SK-N-SH (cell line): ENCODE measurements around the gene PTPN18. TPM values are rescaled to one million over a fixed set of nuclear protein-coding genes. Genes with fewer than 3 reads are reported as not detected.

ENCODE experiments used
- CTCF ChIA-PET: fragments of 300-600, 350-600 bp; formaldehyde crosslinking; extraction: SDS; loops from one replicate; lab custom pipeline; 2021; lab: Yijun Ruan, JAX
- POLR2A ChIA-PET: fragments of 350-600 bp; sonication (Branson Sonifier 250); formaldehyde crosslinking; extraction: SDS; loops from one replicate; lab custom pipeline; 2020; ENCODE audit warnings: antibody characterized with exemption, inconsistent platforms; lab: Yijun Ruan, JAX
- DNase-seq: peaks from one replicate; pipeline ENCODE4 v3.0.0; 2012
- H2AFZ ChIP-seq: fragments of 200-600 bp; sonication (generic); 2 replicates; pipeline ENCODE4 v1.8.1; 2016; ENCODE audit warnings: antibody characterized with exemption, mild to moderate bottlenecking, low read depth
- H3F3A ChIP-seq: fragments of 200-600 bp; sonication (generic); replicated peaks from 2 replicates; pipeline ENCODE3; 2016; ENCODE audit warnings: antibody characterized with exemption, mild to moderate bottlenecking; ENCODE audit not compliant: insufficient read depth
- H3K27ac ChIP-seq, 2 experiments: fragments of 200-500 bp in 1 of 2; fragments of 200-600 bp in 1 of 2; sonication (Bioruptor generic) in 1 of 2; sonication (generic), shearing (Covaris generic) in 1 of 2; 2 replicates each; pipeline versions ENCODE4 v1.5.1 to v1.6.1; 2014 to 2016; ENCODE audit warnings: low read depth in 2 of 2, inconsistent platforms in 1 of 2, low read length in 1 of 2, mild to moderate bottlenecking in 1 of 2, mixed read lengths in 1 of 2
- H3K27me3 ChIP-seq: fragments of 200-600 bp; sonication (generic), shearing (Covaris generic); 2 replicates; pipeline ENCODE4 v1.6.1; 2016; ENCODE audit warnings: mixed run types; ENCODE audit not compliant: insufficient read depth
- H3K36me3 ChIP-seq, 2 experiments: fragments of 200-500 bp in 1 of 2; fragments of 200-600 bp in 1 of 2; sonication (Bioruptor generic) in 1 of 2; sonication (generic) in 1 of 2; replicated peaks in 1 of 2; 2 replicates each; pipeline versions ENCODE3 to v1.5.1; 2014 to 2016; ENCODE audit warnings: low read length in 1 of 2, mild to moderate bottlenecking in 1 of 2; ENCODE audit not compliant: insufficient read depth in 2 of 2, control insufficient read depth in 1 of 2
- H3K4me1 ChIP-seq, 2 experiments: fragments of 200-500 bp in 1 of 2; fragments of 200-600 bp in 1 of 2; sonication (Bioruptor generic) in 1 of 2; sonication (generic), shearing (Covaris generic) in 1 of 2; 2 replicates each; pipeline versions ENCODE4 v1.5.1 to v1.6.1; 2014 to 2016; ENCODE audit warnings: low read depth in 1 of 2, low read length in 1 of 2, mixed run types in 1 of 2; ENCODE audit not compliant: insufficient read depth in 2 of 2, control insufficient read depth in 1 of 2
- H3K4me2 ChIP-seq: fragments of 200-600 bp; sonication (generic), shearing (Covaris generic); 2 replicates; pipeline ENCODE4 v1.6.1; 2017; ENCODE audit warnings: mixed run types
- H3K4me3 ChIP-seq, 2 experiments: fragments of 200-500 bp in 1 of 2; fragments of 200-600 bp in 1 of 2; sonication (Bioruptor generic) in 1 of 2; sonication (generic), shearing (Covaris generic) in 1 of 2; 2 replicates each; pipeline versions ENCODE4 v1.5.1 to v1.8.1; 2014 to 2016; ENCODE audit warnings: low read depth in 2 of 2, inconsistent platforms in 1 of 2, low read length in 1 of 2, mild to moderate bottlenecking in 1 of 2, mixed read lengths in 1 of 2, moderate library complexity in 1 of 2
- H3K79me2 ChIP-seq: fragments of 200-600 bp; sonication (generic); 2 replicates; pipeline ENCODE4 v1.8.1; 2017; ENCODE audit warnings: mild to moderate bottlenecking; ENCODE audit not compliant: insufficient read depth
- H3K9ac ChIP-seq: fragments of 200-600 bp; sonication (generic); 2 replicates; pipeline ENCODE4 v1.6.1; 2017; ENCODE audit warnings: mixed run types
- H3K9me2 ChIP-seq: fragments of 200-600 bp; sonication (generic); 2 replicates; pipeline ENCODE4 v1.6.1; 2017; ENCODE audit warnings: mixed run types
- H3K9me3 ChIP-seq: fragments of 200-600 bp; sonication (generic); 2 replicates; pipeline ENCODE4 v1.6.1; 2017; ENCODE audit warnings: mixed run types, mild to moderate bottlenecking, moderate library complexity
- H4K20me1 ChIP-seq: fragments of 200-600 bp; sonication (generic); 2 replicates; pipeline ENCODE4 v1.6.1; 2017; ENCODE audit warnings: mild to moderate bottlenecking, mixed run types; ENCODE audit not compliant: insufficient read depth
- EP300 ChIP-seq, 2 experiments: IDR thresholded peaks; 2 replicates each; pipeline versions ENCODE4 v1.4.0 to v1.6.1; 2012; ENCODE audit warnings: borderline replicate concordance in 1 of 2, low read depth in 1 of 2, low read length in 1 of 2
- FOXJ3 ChIP-seq: sonication (generic); formaldehyde crosslinking; IDR thresholded peaks from 2 replicates; pipeline ENCODE4 v1.5.1; 2020; ENCODE audit warnings: mild to moderate bottlenecking, missing genetic modification reagents
- MEF2A ChIP-seq: IDR thresholded peaks from 2 replicates; pipeline ENCODE4 v1.4.0; 2012; ENCODE audit warnings: low read depth, borderline replicate concordance
- MXI1 ChIP-seq: IDR thresholded peaks from 2 replicates; pipeline ENCODE4 v1.6.1; 2012; ENCODE audit warnings: mild to moderate bottlenecking, low read depth, low read length, improper control_type of control experiment
- NRF1 ChIP-seq: IDR thresholded peaks from 2 replicates; pipeline ENCODE4 v1.6.1; 2012; ENCODE audit warnings: low read depth, mild to moderate bottlenecking, low read length
- RAD21 ChIP-seq: IDR thresholded peaks from 2 replicates; pipeline ENCODE4 v1.6.1; 2012; ENCODE audit warnings: mild to moderate bottlenecking, low read length
- RXRA ChIP-seq: IDR thresholded peaks from 2 replicates; pipeline ENCODE4 v1.4.0; 2012; ENCODE audit warnings: low read depth, mild to moderate bottlenecking, borderline replicate concordance
- SIN3A ChIP-seq: IDR thresholded peaks from 2 replicates; pipeline ENCODE4 v1.6.1; 2012; ENCODE audit warnings: low read depth, mild to moderate bottlenecking, low read length, moderate library complexity, borderline replicate concordance
- SMC3 ChIP-seq: IDR thresholded peaks from 2 replicates; pipeline ENCODE4 v1.6.1; 2012; ENCODE audit warnings: low read depth, low read length, improper control_type of control experiment
- TAF1 ChIP-seq: IDR thresholded peaks from 2 replicates; pipeline ENCODE4 v1.6.1; 2012; ENCODE audit warnings: low read depth, mild to moderate bottlenecking, low read length, moderate library complexity, borderline replicate concordance
- WGBS: methylation state at CpG from one replicate; pipeline ENCODE4 v1.1.6; 2017; ENCODE audit warnings: low lambda C conversion rate; 5-methylcytosine and 5-hydroxymethylcytosine counted together
- polyA plus RNA-seq, 3 experiments: library from polyadenylated mRNA; depleted of rRNA; stranded (reverse); fragments of >200 nt; gene quantifications; 2 replicates each; pipeline ENCODE4 v1.2.3, GENCODE V29; 2012
- TF ChIP-seq, protein P1 (sequence below): fragments of 150-350 bp; IDR thresholded peaks from 2 replicates; pipeline ENCODE4 v1.6.1; 2017; ENCODE audit warnings: antibody characterized with exemption, low read length, low read depth, borderline replicate concordance
- TF ChIP-seq, protein P2 (sequence below): IDR thresholded peaks from 2 replicates; pipeline ENCODE4; 2012
- TF ChIP-seq, protein P3 (sequence below): fragments of 200-600 bp; sonication (generic); IDR thresholded peaks from 2 replicates; pipeline ENCODE4 v1.6.1; 2017; ENCODE audit warnings: antibody characterized with exemption, mild to moderate bottlenecking, moderate library complexity
- TF ChIP-seq, protein P4 (sequence below): IDR thresholded peaks from 2 replicates; pipeline ENCODE4 v1.6.1; 2012; ENCODE audit warnings: mild to moderate bottlenecking, low read depth, low read length, moderate library complexity
- TF ChIP-seq, protein P5 (sequence below): fragments of 150-350 bp; IDR thresholded peaks from 2 replicates; pipeline ENCODE4 v1.6.1; 2016; ENCODE audit warnings: mild to moderate bottlenecking, low read depth, low read length

PTPN18 gene
- polyA plus RNA-seq, 1 of the 3 experiments (the other 2 are of a cell fraction), result 30.4 TPM

DNA sequence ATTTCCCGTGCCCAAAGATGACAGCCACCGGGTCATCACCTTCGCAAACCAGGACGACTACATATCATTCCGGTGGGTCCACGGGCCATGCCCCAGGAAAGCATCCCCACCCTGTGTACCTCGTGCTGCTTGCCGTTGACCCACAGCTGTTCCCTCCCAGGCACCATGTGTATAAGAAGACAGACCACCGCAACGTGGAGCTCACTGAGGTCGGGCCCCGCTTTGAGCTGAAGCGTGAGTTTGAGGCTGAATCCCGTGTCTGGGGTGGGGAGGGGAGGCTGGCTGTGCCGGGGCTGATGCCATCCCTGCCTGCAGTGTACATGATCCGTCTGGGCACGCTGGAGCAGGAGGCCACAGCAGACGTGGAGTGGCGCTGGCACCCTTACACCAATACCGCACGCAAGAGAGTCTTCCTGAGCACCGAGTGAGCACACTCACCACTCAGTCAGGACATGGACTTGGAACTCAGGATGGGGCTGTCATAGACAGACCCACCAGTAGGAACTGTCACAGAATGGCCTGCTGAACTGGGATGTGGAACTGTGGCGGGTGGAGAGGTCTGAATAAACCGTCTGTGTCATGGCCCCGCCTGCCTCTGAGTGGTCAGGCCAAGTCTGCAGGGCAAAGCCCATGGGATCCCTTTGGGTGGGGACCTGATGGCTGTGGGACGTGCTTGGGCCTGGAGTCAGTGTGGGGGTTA is 9.7 kb upstream of the PTPN18 start (continued):
- TF ChIP-seq, protein P1, sequence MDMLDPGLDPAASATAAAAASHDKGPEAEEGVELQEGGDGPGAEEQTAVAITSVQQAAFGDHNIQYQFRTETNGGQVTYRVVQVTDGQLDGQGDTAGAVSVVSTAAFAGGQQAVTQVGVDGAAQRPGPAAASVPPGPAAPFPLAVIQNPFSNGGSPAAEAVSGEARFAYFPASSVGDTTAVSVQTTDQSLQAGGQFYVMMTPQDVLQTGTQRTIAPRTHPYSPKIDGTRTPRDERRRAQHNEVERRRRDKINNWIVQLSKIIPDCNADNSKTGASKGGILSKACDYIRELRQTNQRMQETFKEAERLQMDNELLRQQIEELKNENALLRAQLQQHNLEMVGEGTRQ, result no peak
- TF ChIP-seq RAD21 (no peak), SMC3 (no peak), FOXJ3 (CRISPR knock-in tag) (no peak), SIN3A (no peak)

DNA sequence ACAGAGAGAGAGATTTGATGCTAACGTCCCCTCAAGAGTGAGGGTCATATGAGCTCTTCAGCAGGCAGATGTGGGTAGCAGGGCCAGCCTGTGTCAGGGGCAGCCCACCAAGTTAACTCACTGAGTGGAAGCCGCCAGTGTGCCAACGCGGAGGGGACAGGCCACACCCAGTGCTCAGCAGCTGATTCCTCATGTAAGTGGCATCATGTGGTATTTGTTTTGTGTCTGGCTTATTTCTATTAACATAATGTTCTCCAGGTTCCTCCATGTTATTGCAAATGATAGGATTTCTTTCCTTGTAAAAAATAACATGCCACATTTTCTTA is 9.2 kb upstream of the PTPN18 start:
- Histone ChIP-seq H3K4me3 (no peak overlapping the region), H2AFZ (no peak overlapping the region), H3K27me3 (no peaks in the 10 kb centered on the region), H3K4me1 (peaks cover 4 to 5% of the 10 kb centered on the region in 2 experiments; a peak in 1 of 4 replicates), H3F3A (peaks cover 7% of the 10 kb centered on the region), H4K20me1 (peaks cover 9% of the 10 kb centered on the region; the same call in 1 of the 2 replicates), H3K9me2 (no peaks in the 10 kb centered on the region), H3K4me2 (no peak overlapping the region), H3K36me3 (peaks cover 27 to 48% of the 10 kb centered on the region in 2 experiments), H3K27ac (no peak overlapping the region), H3K9me3 (no peaks in the 10 kb centered on the region), H3K9ac (no peak overlapping the region), H3K79me2 (peaks cover 20% of the 10 kb centered on the region)
- ChIA-PET CTCF (interaction anchor here (1.3 kb wide), 1 partner anchor 9 kb away, joined by 4 read pairs; the partner anchor contains the start of gene PTPN18), POLR2A (interaction anchor here (1.3 kb wide), 1 partner anchor 9 kb away, joined by 4 read pairs; no protein-coding TSS in a partner anchor)
- no peak for DNase-seq
- TF ChIP-seq, protein P1, result no peak
- TF ChIP-seq RXRA (no peak), NRF1 (no peak), MEF2A (no peak), MXI1 (no peak), SIN3A (no peak), EP300 (IDR thresholded peaks at IDR 0.05; ENCODE audit: borderline replicate concordance in 1 of 2, low read depth in 1 of 2, low read length in 1 of 2) (no peak), RAD21 (no peak), TAF1 (no peak)
- TF ChIP-seq, protein P2, sequence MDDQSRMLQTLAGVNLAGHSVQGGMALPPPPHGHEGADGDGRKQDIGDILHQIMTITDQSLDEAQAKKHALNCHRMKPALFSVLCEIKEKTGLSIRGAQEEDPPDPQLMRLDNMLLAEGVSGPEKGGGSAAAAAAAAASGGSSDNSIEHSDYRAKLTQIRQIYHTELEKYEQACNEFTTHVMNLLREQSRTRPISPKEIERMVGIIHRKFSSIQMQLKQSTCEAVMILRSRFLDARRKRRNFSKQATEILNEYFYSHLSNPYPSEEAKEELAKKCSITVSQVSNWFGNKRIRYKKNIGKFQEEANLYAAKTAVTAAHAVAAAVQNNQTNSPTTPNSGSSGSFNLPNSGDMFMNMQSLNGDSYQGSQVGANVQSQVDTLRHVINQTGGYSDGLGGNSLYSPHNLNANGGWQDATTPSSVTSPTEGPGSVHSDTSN, result no peak
- TF ChIP-seq, protein P3, sequence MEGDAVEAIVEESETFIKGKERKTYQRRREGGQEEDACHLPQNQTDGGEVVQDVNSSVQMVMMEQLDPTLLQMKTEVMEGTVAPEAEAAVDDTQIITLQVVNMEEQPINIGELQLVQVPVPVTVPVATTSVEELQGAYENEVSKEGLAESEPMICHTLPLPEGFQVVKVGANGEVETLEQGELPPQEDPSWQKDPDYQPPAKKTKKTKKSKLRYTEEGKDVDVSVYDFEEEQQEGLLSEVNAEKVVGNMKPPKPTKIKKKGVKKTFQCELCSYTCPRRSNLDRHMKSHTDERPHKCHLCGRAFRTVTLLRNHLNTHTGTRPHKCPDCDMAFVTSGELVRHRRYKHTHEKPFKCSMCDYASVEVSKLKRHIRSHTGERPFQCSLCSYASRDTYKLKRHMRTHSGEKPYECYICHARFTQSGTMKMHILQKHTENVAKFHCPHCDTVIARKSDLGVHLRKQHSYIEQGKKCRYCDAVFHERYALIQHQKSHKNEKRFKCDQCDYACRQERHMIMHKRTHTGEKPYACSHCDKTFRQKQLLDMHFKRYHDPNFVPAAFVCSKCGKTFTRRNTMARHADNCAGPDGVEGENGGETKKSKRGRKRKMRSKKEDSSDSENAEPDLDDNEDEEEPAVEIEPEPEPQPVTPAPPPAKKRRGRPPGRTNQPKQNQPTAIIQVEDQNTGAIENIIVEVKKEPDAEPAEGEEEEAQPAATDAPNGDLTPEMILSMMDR, result no peak
- TF ChIP-seq, protein P4, sequence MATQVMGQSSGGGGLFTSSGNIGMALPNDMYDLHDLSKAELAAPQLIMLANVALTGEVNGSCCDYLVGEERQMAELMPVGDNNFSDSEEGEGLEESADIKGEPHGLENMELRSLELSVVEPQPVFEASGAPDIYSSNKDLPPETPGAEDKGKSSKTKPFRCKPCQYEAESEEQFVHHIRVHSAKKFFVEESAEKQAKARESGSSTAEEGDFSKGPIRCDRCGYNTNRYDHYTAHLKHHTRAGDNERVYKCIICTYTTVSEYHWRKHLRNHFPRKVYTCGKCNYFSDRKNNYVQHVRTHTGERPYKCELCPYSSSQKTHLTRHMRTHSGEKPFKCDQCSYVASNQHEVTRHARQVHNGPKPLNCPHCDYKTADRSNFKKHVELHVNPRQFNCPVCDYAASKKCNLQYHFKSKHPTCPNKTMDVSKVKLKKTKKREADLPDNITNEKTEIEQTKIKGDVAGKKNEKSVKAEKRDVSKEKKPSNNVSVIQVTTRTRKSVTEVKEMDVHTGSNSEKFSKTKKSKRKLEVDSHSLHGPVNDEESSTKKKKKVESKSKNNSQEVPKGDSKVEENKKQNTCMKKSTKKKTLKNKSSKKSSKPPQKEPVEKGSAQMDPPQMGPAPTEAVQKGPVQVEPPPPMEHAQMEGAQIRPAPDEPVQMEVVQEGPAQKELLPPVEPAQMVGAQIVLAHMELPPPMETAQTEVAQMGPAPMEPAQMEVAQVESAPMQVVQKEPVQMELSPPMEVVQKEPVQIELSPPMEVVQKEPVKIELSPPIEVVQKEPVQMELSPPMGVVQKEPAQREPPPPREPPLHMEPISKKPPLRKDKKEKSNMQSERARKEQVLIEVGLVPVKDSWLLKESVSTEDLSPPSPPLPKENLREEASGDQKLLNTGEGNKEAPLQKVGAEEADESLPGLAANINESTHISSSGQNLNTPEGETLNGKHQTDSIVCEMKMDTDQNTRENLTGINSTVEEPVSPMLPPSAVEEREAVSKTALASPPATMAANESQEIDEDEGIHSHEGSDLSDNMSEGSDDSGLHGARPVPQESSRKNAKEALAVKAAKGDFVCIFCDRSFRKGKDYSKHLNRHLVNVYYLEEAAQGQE, result no peak
- TF ChIP-seq, protein P5, sequence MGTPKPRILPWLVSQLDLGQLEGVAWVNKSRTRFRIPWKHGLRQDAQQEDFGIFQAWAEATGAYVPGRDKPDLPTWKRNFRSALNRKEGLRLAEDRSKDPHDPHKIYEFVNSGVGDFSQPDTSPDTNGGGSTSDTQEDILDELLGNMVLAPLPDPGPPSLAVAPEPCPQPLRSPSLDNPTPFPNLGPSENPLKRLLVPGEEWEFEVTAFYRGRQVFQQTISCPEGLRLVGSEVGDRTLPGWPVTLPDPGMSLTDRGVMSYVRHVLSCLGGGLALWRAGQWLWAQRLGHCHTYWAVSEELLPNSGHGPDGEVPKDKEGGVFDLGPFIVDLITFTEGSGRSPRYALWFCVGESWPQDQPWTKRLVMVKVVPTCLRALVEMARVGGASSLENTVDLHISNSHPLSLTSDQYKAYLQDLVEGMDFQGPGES, result no peak
- WGBS, result 75% methylated on average over 1 of the region's 4 CpGs
